Measurements from ENCODE around the gene GPR65. TPM values are rescaled to one million over a fixed set of nuclear protein-coding genes. Genes with fewer than 3 reads are reported as not detected.
"Not testable (repeated sequence)": the region's sequence is repeated elsewhere in the genome, so short reads cannot be mapped to it uniquely, and the experiment has no call there.

Gene GPR65
- total and polyA plus RNA-seq, 10 donors = 9.4 to 28.6 (median 14.1) TPM

DNA sequence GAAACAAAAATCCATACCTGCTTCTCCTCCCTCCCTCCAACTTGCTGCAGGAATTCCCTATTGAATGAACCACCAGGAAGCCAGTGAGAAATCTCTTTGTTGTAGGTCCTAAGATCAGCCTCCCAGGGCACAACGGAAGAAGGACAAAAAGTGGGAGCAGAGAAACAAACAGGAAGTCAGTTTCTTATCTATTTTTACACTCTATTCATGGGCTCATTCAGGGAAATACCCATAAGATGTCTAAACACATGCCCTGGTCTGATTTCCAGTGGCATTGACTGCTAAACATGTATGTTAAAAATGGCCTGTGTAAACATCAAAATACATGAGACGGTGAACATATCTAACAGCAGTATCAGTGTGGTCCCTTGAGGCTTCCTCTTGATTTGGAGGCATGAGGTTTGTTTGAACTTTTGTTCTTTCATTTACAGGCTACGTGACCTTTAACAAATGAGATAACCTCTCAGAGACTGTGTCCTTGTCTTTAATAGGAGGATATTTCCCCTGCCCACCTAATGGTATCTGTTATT lies 18.8 kb downstream of the GPR65 start:
- WGBS, 5 donors = 21 to 30% (median 24%) methylated on average over 3 of the region's 3 CpGs
- peak overlapping the region in 4 of 8 donors; percentile 1 to 24 (median 6) for H3K27ac ChIP-seq
- intact Hi-C loops (cut with DNase I; ENCODE audit: low total_unique reads) = loop anchor here (10.0 kb wide), 1 partner anchor 141 kb away; no protein-coding TSS in a partner anchor

DNA sequence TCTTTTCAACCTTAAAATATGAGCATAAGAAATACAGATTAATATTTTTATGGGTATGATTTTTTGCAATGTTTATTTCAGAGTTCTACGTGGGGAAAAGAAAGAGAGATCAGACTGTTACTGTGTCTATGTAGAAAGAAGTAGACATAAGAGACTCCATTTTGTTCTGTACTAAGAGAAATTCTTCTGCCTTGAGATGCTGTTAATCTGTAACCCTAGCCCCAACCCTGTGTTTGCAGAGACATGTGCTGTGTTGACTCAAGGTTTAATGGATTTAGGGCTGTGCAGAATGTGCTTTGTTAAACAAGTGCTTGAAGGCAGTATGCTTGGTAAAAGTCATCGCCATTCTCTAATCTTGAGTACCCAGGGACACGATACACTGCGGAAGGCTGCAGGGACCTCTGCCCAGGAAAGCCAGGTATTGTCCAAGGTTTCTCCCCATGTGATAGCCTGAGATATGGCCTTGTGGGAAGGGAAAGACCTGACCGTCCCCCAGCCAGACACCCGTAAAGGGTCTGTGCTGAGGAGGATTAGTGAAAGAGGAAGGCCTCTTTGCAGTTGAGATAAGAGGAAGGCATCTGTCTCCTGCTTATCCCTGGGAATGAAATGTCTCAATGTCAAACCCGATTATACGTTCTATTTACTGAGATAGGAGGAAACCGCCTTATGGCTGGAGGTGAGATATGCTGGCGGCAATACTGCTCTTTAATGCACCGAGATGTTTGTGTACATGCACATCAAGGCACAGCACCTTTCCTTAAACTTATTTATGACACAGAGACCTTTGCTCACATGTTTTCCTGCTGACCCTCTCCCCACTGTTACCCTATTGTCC lies 19.5 kb downstream of the GPR65 start:
- H3K27me3 ChIP-seq (replicated peaks in 1 of 7); DNase-seq; H3K4me3 ChIP-seq; H3K36me3 ChIP-seq; H3K27ac ChIP-seq; H3K9me3 ChIP-seq: not testable (repeated sequence)
- peaks cover 7 to 44% (median 29%) of the 10 kb centered on the region in 6 donors for H3K4me1 ChIP-seq
- 62 to 81% (median 71%) methylated on average over 11 of the region's 11 CpGs for WGBS, 5 donors
- intact Hi-C loops (cut with DNase I; ENCODE audit: low total_unique reads) = loop anchor here (10.0 kb wide), 1 partner anchor 140 kb away; no protein-coding TSS in a partner anchor

More for the DNA sequence above, 18.8 kb downstream of the GPR65 start:
- no peak for TF ChIP-seq POLR2AphosphoS5 (IDR thresholded peaks at IDR 0.05)
- no peak for TF ChIP-seq POLR2A (IDR thresholded peaks at IDR 0.05)
- TF ChIP-seq, protein P1, sequence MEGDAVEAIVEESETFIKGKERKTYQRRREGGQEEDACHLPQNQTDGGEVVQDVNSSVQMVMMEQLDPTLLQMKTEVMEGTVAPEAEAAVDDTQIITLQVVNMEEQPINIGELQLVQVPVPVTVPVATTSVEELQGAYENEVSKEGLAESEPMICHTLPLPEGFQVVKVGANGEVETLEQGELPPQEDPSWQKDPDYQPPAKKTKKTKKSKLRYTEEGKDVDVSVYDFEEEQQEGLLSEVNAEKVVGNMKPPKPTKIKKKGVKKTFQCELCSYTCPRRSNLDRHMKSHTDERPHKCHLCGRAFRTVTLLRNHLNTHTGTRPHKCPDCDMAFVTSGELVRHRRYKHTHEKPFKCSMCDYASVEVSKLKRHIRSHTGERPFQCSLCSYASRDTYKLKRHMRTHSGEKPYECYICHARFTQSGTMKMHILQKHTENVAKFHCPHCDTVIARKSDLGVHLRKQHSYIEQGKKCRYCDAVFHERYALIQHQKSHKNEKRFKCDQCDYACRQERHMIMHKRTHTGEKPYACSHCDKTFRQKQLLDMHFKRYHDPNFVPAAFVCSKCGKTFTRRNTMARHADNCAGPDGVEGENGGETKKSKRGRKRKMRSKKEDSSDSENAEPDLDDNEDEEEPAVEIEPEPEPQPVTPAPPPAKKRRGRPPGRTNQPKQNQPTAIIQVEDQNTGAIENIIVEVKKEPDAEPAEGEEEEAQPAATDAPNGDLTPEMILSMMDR (IDR thresholded peaks at IDR 0.05 in 8 of 11, conservative IDR thresholded peaks at IDR 0.05 in 3 of 11) = no peak
- no peak for DNase-seq
- no peak overlapping the region for H3K4me3 ChIP-seq
- no peaks in the 10 kb centered on the region for H3K27me3 ChIP-seq (replicated peaks in 1 of 7)
- H3K9me3 ChIP-seq = no peaks in the 10 kb centered on the region
- no peaks in the 10 kb centered on the region for H3K36me3 ChIP-seq
- H3K4me1 ChIP-seq = peaks cover 7 to 44% (median 29%) of the 10 kb centered on the region in 6 donors

DNA sequence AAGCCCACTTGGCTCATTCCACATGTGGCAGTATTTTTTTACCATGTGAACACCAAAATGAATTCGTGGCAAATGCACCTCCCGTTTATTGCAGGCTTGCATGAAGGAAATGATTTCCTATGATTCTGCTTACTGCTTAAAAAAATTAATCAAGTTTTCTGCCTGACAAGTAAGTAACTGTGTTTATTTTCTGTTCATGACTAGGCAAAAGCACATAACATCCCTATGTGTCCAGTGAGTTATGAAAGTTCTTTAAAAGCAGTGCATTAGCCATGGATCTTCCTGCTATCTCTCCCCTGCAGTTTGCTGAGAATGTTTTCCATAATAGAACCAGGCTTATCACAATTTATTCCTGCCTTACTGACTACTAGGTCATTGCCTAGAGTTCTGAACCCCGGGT lies 20.4 kb downstream of the GPR65 start:
- H3K27me3 ChIP-seq (replicated peaks in 1 of 7) = no peaks in the 10 kb centered on the region
- intact Hi-C loops (cut with DNase I; ENCODE audit: low total_unique reads) = loop anchor here (10.0 kb wide), 1 partner anchor 139 kb away; no protein-coding TSS in a partner anchor
- H3K9me3 ChIP-seq = no peaks in the 10 kb centered on the region
- WGBS, 5 donors = 68 to 82% (median 68%) methylated on average over 3 of the region's 3 CpGs
- H3K4me1 ChIP-seq = peaks cover 7 to 50% (median 32%) of the 10 kb centered on the region in 6 donors
- TF ChIP-seq POLR2A (IDR thresholded peaks at IDR 0.05) = no peak
- no peaks in the 10 kb centered on the region for H3K36me3 ChIP-seq
- no peak overlapping the region for H3K27ac ChIP-seq
- no peak for DNase-seq
- H3K4me3 ChIP-seq = no peak overlapping the region

DNA sequence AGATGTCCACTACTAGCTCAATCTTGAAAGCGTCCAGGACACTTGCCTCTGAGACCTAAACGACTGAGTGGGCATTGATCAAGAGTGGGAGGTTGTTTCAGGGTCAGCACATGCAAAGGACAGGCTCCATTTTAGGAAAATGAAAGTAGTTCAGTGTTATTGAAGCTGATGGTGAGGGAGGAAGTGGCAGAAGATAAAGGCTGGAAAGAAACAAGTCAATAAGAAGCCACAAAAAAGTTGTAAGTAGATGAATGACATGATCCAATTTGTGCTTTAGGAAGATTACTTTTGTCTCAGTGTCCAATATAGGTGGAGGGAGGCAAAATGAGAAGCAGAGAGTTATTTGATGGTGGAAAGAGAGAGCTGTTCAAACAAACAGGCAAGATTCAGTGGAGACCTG lies 22.0 kb downstream of the GPR65 start:
- intact Hi-C loops (cut with DNase I; ENCODE audit: low total_unique reads) = loop anchor here (10.0 kb wide), 1 partner anchor 138 kb away; no protein-coding TSS in a partner anchor
- peak overlapping the region in 5 of 8 donors; percentile 15 to 43 (median 38) for H3K27ac ChIP-seq
- no peak overlapping the region for H3K4me3 ChIP-seq
- H3K36me3 ChIP-seq = no peaks in the 10 kb centered on the region
- TF ChIP-seq, protein P1 (IDR thresholded peaks at IDR 0.05 in 8 of 11, conservative IDR thresholded peaks at IDR 0.05 in 3 of 11) = no peak
- TF ChIP-seq POLR2A (IDR thresholded peaks at IDR 0.05) (no peak), POLR2AphosphoS5 (IDR thresholded peaks at IDR 0.05) (no peak)
- H3K4me1 ChIP-seq = peaks cover 9 to 54% (median 33%) of the 10 kb centered on the region in 6 donors
- no peaks in the 10 kb centered on the region for H3K27me3 ChIP-seq (replicated peaks in 1 of 7)
- WGBS, 5 donors = 37 to 55% (median 41%) methylated on average over 2 of the region's 2 CpGs
- no peaks in the 10 kb centered on the region for H3K9me3 ChIP-seq
- no peak for DNase-seq

DNA sequence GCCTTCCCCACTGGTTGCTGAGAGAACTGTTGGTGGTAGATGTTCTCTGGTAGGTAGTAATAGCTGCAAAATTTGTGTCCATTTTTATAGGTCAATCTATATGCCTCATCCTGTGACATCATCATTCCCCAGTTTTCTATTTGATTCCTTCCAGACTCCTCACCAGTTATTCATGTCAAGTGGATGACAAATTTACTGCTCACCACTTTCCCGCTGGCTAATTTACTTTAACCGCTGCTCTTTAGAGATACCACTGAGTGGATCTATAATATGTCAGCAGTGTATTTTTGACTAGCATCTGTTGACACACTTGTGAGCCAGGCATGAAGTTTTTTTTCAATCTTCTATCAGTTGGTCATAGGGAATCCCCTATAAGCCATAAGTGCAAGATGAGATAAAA lies 24.6 kb downstream of the GPR65 start:
- Histone ChIP-seq H3K27ac (peak overlapping the region in 1 of 8 donors; percentile 4), H3K36me3 (no peaks in the 10 kb centered on the region), H3K4me1 (peaks cover 0 to 40% (median 22%) of the 10 kb centered on the region in 6 donors), H3K4me3 (no peak overlapping the region), H3K27me3 (replicated peaks in 1 of 7) (no peaks in the 10 kb centered on the region), H3K9me3 (no peaks in the 10 kb centered on the region)
- intact Hi-C loops (cut with DNase I; ENCODE audit: low total_unique reads) = loop anchor here (10.0 kb wide), 1 partner anchor 135 kb away; no protein-coding TSS in a partner anchor
- WGBS, 5 donors = 74 to 95% (median 83%) methylated on average over 2 of the region's 2 CpGs
- DNase-seq = no peak
- TF ChIP-seq, protein P1 (IDR thresholded peaks at IDR 0.05 in 8 of 11, conservative IDR thresholded peaks at IDR 0.05 in 3 of 11) = no peak
- TF ChIP-seq POLR2AphosphoS5 (IDR thresholded peaks at IDR 0.05) = no peak

Measured in spleen (tissue), 11 donors.